Myometrial cell (primary cell): ENCODE measurements around the gene RABGAP1L. TPM values are rescaled to one million over a fixed set of nuclear protein-coding genes. Genes with fewer than 3 reads are reported as not detected.

Experiments used
- total RNA-seq: library from RNA; depleted of rRNA; stranded (reverse); fragments of >200 nt; gene quantifications from 2 replicates; pipeline ENCODE4 v1.2.3, GENCODE V29; 2015

RABGAP1L gene
- 17.7 and 18.5 TPM in 2 replicates for total RNA-seq

DNA sequence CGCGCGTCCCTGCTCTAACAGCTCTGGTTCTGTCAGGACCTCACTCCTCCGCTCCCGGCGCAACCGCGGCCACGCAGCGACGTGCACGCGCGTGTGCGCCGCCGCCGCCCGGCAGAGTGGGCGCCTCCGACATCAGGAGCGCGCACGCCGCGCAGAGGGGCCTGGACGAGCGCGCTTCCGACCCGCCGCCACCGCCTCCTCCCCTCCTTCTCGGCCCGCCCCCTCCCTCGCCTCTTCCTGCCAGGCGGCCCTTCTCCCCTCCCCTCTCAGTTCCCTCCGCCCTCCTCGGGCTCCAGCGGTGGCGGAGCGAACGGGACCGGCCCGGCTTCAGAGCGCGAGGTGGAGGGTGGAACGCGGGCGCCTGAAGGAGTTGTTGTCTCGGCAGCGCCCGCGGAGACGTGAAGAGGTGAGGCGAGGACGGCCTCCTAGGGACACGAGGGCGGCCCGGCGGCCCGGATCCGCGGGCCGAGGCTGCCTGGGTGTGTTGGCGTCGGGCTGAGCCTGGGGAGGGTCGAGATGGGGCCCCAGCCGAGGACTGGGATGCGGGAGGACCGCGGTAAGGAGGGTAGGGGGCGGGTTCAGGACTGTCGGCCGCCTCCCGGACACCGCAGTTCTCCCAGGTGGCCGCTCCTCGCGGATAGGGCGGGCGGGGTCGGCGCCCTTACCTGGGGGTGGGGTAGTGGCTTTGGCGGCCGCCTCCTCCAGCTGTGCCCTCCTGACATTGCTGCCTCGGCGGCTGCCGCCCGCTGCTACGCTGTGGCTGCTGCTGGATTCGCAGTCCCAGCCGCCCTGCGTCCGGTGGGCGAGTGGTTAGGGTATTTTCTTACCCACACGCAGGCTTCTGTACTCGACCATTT, at the start of gene RABGAP1L:
Gene RABGAP1L, plus strand, starts transcription at position 269 of the 857 bp plus-strand sequence.

GRCh38 chr1:174447866-174448530, 288.7 kb downstream of the RABGAP1L start, which contains the start of gene GPR52:
Gene GPR52, plus strand, starts transcription at chr1:174447964. Its CDS starts 148 bp downstream, at chr1:174448112.

DNA sequence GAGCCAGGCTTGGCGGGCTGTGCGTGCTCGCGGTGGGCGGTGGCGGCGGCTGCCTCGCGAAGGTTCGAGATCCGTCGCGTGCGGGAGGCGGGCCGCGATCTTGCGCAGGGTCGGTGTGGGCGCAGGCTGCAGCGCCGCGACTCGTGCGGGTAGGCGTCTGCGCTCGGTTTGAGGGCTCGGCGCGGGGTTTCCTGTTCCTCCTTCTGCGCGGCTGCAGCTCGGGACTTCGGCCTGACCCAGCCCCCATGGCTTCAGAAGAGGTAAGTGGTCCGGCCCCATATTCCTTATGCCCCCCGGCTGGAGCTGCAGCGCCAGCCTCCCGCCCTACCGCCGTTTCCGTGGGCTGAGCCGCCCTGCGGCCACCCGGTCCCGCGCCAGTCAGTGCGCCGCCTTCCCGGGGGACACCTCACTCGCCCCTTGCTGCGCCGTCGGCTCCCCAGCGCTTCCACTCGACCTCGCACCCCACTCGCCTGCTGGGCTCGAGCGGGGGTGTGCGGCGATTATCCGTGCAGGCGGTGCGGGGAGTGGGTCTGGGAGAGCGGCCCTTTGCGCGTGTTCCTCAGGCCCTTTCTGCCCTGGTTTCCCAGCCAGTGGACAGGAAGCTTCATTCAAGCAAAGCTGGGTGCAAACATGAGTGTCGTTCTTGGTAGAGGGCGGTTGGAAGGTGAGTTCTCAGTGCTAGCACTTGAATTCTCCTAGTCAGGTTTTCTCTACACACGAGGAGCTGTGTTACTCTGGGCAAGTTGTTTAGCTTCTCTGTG, 840.8 kb downstream of the RABGAP1L start, which contains the start of gene CACYBP:
Gene CACYBP, plus strand, starts transcription at position 12 of the 761 bp plus-strand sequence. Its CDS starts 234 bp downstream, at position 246.

GRCh38 chr1:175023043-175023921, 864.0 kb downstream of the RABGAP1L start, which contains the start of gene MRPS14:
Gene MRPS14, minus strand, starts transcription at chr1:175023425. Its CDS starts 17 bp downstream, at chr1:175023408.

Other genes starting within 250 kb of the RABGAP1L start
- not detected in 2 replicates for gene SERPINC1, start 242.2 kb upstream of the RABGAP1L start, total RNA-seq
- 7.8 and 10.5 TPM in 2 replicates for gene RC3H1, start 137.2 kb upstream of the RABGAP1L start, total RNA-seq